ENCODE data around the gene GALNT11. TPM values are rescaled to one million over a fixed set of nuclear protein-coding genes. Genes with fewer than 3 reads are reported as not detected.

The GALNT11 gene
- total and polyA plus RNA-seq, 2 experiments from 2014 or later = 42.0 to 49.1 TPM

DNA sequence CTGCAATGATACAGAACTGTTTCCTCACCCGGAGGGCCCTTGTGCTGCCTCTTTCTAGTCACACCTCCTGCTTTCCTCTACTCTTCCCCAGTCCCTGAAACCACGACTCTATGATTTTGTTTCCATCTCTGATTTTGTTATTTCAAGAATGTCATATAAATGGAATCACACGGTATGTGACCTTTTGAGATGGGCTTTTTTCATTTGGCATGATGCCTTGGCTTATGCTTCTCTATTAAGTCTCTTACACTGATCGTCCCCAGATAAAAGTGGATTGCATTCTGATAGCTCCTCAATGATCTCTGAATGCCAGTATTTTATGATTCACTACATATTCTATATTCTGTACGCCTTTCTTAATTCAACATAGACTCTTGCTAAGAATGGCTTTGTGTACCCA is 78.2 kb downstream of the GALNT11 start:
- Histone ChIP-seq H3F3A (ENCODE audit: insufficient read depth) (peaks cover 5% of the 10 kb centered on the region), H3K9me3 (ENCODE audit: low read depth) (no peaks in the 10 kb centered on the region), H3K9me2 (ENCODE audit: insufficient read depth) (no peaks in the 10 kb centered on the region), H3K27me3 (replicated peaks; ENCODE audit: insufficient read depth) (no peaks in the 10 kb centered on the region), H3K4me3 (no peak overlapping the region), H4K20me1 (ENCODE audit: insufficient read depth) (no peaks in the 10 kb centered on the region), H3K4me2 (ENCODE audit: unreplicated experiment) (no peak overlapping the region), H2AFZ (no peak overlapping the region), H3K27ac (no peak overlapping the region), H3K36me3 (ENCODE audit: low read depth) (peaks cover 18% of the 10 kb centered on the region; the same call in 1 of the 2 replicates), H3K9ac (no peak overlapping the region), H3K4me1 (ENCODE audit: insufficient read depth) (no peaks in the 10 kb centered on the region), H3K79me2 (ENCODE audit: insufficient read depth) (no peaks in the 10 kb centered on the region)
- 86 to 93% methylated on average over 5 of the region's 5 CpGs for WGBS, 2 experiments (ENCODE audit: low coverage in 1 of 2, low lambda C conversion rate in 2 of 2, missing lambda C conversion rate in 2 of 2)
- in situ Hi-C loops (cut with MboI) = no loop called here
- DNase-seq = no peak
- no peak for TF ChIP-seq EZH2 (IDR thresholded peaks at IDR 0.05; ENCODE audit: insufficient read depth, poor library complexity, severe bottlenecking)
- no peak for TF ChIP-seq EZH2phosphoT487 (IDR thresholded peaks at IDR 0.05; ENCODE audit: insufficient read depth, low read depth)

DNA sequence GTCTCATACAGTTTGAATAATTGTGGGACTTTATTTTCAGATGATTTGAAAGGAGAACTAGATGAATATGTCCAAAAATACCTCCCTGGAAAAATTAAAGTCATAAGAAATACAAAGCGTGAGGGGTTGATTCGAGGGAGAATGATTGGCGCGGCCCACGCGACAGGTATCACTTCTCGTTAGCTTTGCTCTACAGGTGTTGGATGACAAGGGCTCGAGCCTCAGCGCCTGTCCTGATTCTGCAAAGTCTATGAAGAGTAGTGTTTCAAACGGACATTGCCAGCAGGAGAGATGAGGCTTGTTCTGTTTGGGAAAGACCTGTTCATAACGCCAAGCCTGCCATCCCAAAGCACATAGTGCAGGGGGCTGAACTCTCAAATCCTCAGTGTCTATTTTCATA is 79.7 kb downstream of the GALNT11 start:
- Histone ChIP-seq H3K27ac (no peak overlapping the region), H2AFZ (no peak overlapping the region), H3K4me1 (ENCODE audit: insufficient read depth) (no peaks in the 10 kb centered on the region), H3K9me2 (ENCODE audit: insufficient read depth) (no peaks in the 10 kb centered on the region), H3K4me2 (ENCODE audit: unreplicated experiment) (no peak overlapping the region), H4K20me1 (ENCODE audit: insufficient read depth) (no peaks in the 10 kb centered on the region), H3F3A (ENCODE audit: insufficient read depth) (peaks cover 5% of the 10 kb centered on the region), H3K9me3 (ENCODE audit: low read depth) (no peaks in the 10 kb centered on the region), H3K36me3 (ENCODE audit: low read depth) (peaks cover 21% of the 10 kb centered on the region; the same call in 1 of the 2 replicates), H3K79me2 (ENCODE audit: insufficient read depth) (no peaks in the 10 kb centered on the region), H3K4me3 (no peak overlapping the region), H3K27me3 (replicated peaks; ENCODE audit: insufficient read depth) (no peaks in the 10 kb centered on the region), H3K9ac (no peak overlapping the region)
- in situ Hi-C loops (cut with MboI) = no loop called here
- TF ChIP-seq EZH2 (IDR thresholded peaks at IDR 0.05; ENCODE audit: insufficient read depth, poor library complexity, severe bottlenecking) (no peak), EZH2phosphoT487 (IDR thresholded peaks at IDR 0.05; ENCODE audit: insufficient read depth, low read depth) (no peak)
- no peak for DNase-seq
- 96 to 98% methylated on average over 11 of the region's 11 CpGs for WGBS, 2 experiments (ENCODE audit: low coverage in 1 of 2, low lambda C conversion rate in 2 of 2, missing lambda C conversion rate in 2 of 2)

DNA sequence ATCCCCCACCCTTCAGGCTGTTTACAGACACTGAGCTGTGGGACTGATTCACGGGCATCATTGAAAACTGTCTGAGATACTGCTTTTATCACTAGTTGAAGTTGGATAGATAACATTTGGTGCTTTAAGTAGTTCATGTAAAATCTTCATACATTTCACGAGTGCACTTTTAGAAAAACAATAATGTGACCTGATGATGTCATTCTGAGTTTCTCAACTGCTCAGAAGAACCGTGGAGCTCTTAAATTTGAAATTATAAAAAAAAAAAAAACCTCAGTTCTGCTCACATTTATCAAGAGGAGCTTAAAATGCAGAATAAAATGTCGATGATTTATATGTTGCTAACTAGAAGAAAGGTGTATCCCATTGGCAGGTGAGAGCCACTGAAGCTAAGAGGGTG is 81.5 kb downstream of the GALNT11 start:
- H2AFZ ChIP-seq = no peak overlapping the region
- no peaks in the 10 kb centered on the region for H3K9me2 ChIP-seq (ENCODE audit: insufficient read depth)
- in situ Hi-C loops (cut with MboI) = no loop called here
- 86% methylated on average over 4 of the region's 4 CpGs for WGBS, 2 experiments (ENCODE audit: low coverage in 1 of 2, low lambda C conversion rate in 2 of 2, missing lambda C conversion rate in 2 of 2)
- H4K20me1 ChIP-seq (ENCODE audit: insufficient read depth) = no peaks in the 10 kb centered on the region
- peaks cover 5% of the 10 kb centered on the region for H3F3A ChIP-seq (ENCODE audit: insufficient read depth)
- H3K4me3 ChIP-seq = no peak overlapping the region
- DNase-seq = no peak
- H3K36me3 ChIP-seq (ENCODE audit: low read depth) = peaks cover 21% of the 10 kb centered on the region; the same call in 1 of the 2 replicates
- H3K27ac ChIP-seq = no peak overlapping the region
- no peaks in the 10 kb centered on the region for H3K27me3 ChIP-seq (replicated peaks; ENCODE audit: insufficient read depth)
- no peaks in the 10 kb centered on the region for H3K79me2 ChIP-seq (ENCODE audit: insufficient read depth)
- TF ChIP-seq EZH2phosphoT487 (IDR thresholded peaks at IDR 0.05; ENCODE audit: insufficient read depth, low read depth) = no peak
- TF ChIP-seq EZH2 (IDR thresholded peaks at IDR 0.05; ENCODE audit: insufficient read depth, poor library complexity, severe bottlenecking) = no peak
- no peaks in the 10 kb centered on the region for H3K4me1 ChIP-seq (ENCODE audit: insufficient read depth)
- H3K9ac ChIP-seq = no peak overlapping the region
- H3K9me3 ChIP-seq (ENCODE audit: low read depth) = no peaks in the 10 kb centered on the region
- H3K4me2 ChIP-seq (ENCODE audit: unreplicated experiment) = no peak overlapping the region

DNA sequence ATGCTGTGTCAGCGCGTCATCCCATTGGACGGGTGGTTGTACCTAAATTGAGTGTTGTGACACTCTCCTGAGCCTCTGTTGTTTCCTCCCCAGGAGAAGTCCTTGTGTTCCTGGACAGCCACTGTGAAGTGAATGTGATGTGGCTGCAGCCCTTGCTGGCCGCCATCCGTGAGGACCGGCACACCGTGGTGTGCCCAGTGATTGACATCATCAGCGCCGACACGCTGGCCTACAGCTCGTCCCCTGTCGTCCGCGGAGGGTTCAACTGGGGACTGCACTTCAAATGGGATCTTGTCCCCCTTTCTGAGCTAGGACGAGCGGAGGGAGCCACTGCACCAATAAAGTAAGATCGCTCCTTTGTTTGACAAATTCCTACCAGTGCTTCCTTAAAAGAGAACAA is 82.5 kb downstream of the GALNT11 start:
- WGBS, 2 experiments (ENCODE audit: low coverage in 1 of 2, low lambda C conversion rate in 2 of 2, missing lambda C conversion rate in 2 of 2) = 98% methylated on average over 17 of the region's 17 CpGs
- H3K36me3 ChIP-seq (ENCODE audit: low read depth) = peaks cover 21% of the 10 kb centered on the region; the same call in 1 of the 2 replicates
- H3K4me2 ChIP-seq (ENCODE audit: unreplicated experiment) = no peak overlapping the region
- no peaks in the 10 kb centered on the region for H3K9me3 ChIP-seq (ENCODE audit: low read depth)
- no peaks in the 10 kb centered on the region for H3K79me2 ChIP-seq (ENCODE audit: insufficient read depth)
- in situ Hi-C loops (cut with MboI) = no loop called here
- no peaks in the 10 kb centered on the region for H4K20me1 ChIP-seq (ENCODE audit: insufficient read depth)
- no peaks in the 10 kb centered on the region for H3K9me2 ChIP-seq (ENCODE audit: insufficient read depth)
- H3K9ac ChIP-seq = no peak overlapping the region
- H3K4me3 ChIP-seq = no peak overlapping the region
- TF ChIP-seq EZH2 (IDR thresholded peaks at IDR 0.05; ENCODE audit: insufficient read depth, poor library complexity, severe bottlenecking) (no peak), EZH2phosphoT487 (IDR thresholded peaks at IDR 0.05; ENCODE audit: insufficient read depth, low read depth) (no peak)
- no peaks in the 10 kb centered on the region for H3K4me1 ChIP-seq (ENCODE audit: insufficient read depth)
- H3K27me3 ChIP-seq (replicated peaks; ENCODE audit: insufficient read depth) = no peaks in the 10 kb centered on the region
- no peak for DNase-seq
- no peak overlapping the region for H2AFZ ChIP-seq
- no peak overlapping the region for H3K27ac ChIP-seq
- peaks cover 5% of the 10 kb centered on the region for H3F3A ChIP-seq (ENCODE audit: insufficient read depth)

DNA sequence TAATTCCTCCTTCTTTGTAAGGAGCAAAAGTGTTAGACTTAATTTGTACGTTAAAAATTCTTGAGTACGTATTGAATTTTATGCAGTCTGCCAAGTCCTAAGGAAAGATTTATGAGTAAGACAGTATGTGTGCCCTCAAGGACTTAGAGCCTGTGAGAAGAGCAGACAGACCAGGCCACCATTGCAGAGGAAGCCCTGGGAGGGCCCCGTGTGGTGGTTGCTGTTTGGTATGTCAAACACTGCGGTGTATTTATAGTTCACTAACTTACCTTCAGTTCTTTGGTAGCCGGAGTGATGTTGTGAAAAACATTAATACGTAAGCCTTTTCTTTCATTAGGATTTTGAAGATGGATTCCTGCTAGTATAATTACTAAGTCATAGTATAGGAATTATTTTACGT is 82.9 kb downstream of the GALNT11 start:
- Histone ChIP-seq H3F3A (ENCODE audit: insufficient read depth) (peaks cover 5% of the 10 kb centered on the region), H3K4me3 (no peak overlapping the region), H3K9me2 (ENCODE audit: insufficient read depth) (no peaks in the 10 kb centered on the region), H2AFZ (no peak overlapping the region), H3K9ac (no peak overlapping the region), H3K9me3 (ENCODE audit: low read depth) (no peaks in the 10 kb centered on the region), H3K27me3 (replicated peaks; ENCODE audit: insufficient read depth) (no peaks in the 10 kb centered on the region), H3K36me3 (ENCODE audit: low read depth) (peaks cover 21% of the 10 kb centered on the region; the same call in 1 of the 2 replicates), H3K4me1 (ENCODE audit: insufficient read depth) (no peaks in the 10 kb centered on the region), H3K4me2 (ENCODE audit: unreplicated experiment) (no peak overlapping the region), H3K27ac (no peak overlapping the region), H4K20me1 (ENCODE audit: insufficient read depth) (no peaks in the 10 kb centered on the region), H3K79me2 (ENCODE audit: insufficient read depth) (no peaks in the 10 kb centered on the region)
- in situ Hi-C loops (cut with MboI) = no loop called here
- WGBS, 2 experiments (ENCODE audit: low coverage in 1 of 2, low lambda C conversion rate in 2 of 2, missing lambda C conversion rate in 2 of 2) = 79 to 83% methylated on average over 7 of the region's 7 CpGs
- TF ChIP-seq EZH2phosphoT487 (IDR thresholded peaks at IDR 0.05; ENCODE audit: insufficient read depth, low read depth) = no peak
- no peak for TF ChIP-seq EZH2 (IDR thresholded peaks at IDR 0.05; ENCODE audit: insufficient read depth, poor library complexity, severe bottlenecking)
- no peak for DNase-seq
